ENCODE measurements around the gene SHOC1. TPM values are rescaled to one million over a fixed set of nuclear protein-coding genes. Genes with fewer than 3 reads are reported as not detected.

Gene SHOC1
- total RNA-seq, result not detected in 2 replicates

DNA sequence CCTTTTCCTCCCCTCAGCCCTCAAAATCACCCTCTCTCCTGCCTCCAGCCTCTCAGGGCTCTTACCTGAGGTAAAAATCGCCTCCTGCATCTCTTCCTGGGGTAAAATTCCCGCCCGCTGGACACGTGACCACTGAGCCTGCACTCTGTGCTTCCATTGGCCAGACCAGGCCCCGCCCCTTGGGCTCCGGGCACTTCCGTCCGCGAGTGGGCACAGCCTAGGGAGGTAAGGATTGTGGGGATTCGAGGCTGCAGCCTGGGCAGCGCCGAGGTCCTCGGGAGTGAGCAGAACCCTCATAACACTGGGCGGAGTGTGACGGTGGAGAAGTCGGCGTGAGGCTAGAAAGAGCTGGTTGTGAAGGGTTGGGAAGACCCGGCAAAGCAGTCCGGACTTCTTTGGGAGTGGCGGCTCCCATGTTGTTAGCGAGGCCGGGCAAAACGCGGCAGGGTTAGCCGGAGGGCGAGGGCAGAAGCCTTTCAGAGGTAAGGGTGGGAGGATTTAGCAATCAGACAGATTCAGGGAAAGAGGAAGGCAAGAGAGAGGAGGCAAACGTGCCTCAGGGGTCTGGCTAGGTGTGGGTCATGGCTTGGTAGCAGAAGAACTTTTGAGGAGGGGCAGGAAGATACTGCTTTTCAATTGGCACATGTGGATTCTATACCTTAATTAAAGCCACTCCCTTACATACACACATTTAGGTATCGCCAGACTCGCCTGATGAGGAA lies at the start of gene SHOC1:
TSS of gene SHOC1 (minus strand) at position 103 of the 722 bp plus-strand sequence. CDS start 3,519 bp downstream, outside the sequence.

Other genes with a start within 250 kb of the SHOC1 start
- 4.5 and 8.5 TPM in 2 replicates for gene PTGR1, start 195.3 kb downstream of the SHOC1 start, total RNA-seq
- 2.4 and 2.7 TPM in 2 replicates for gene DNAJC25, start 163.6 kb downstream of the SHOC1 start, total RNA-seq
- gene GNG10, start 133.3 kb downstream of the SHOC1 start, total RNA-seq, result 68.7 and 74.9 TPM in 2 replicates
- gene UGCG, start 101.9 kb upstream of the SHOC1 start, total RNA-seq, result 90.0 and 136 TPM in 2 replicates